GM19395 (cell line): ENCODE data around the gene CDRT4.
"Not testable (repeated sequence)": the region's sequence is repeated elsewhere in the genome, so short reads cannot be mapped to it uniquely, and the experiment has no call there.

Source experiments
- ATAC-seq: cut with Tn5 transposase; IDR thresholded peaks from one replicate; pipeline ENCODE4 v1.9.1; 2021; ENCODE audit warnings: mild to moderate bottlenecking, moderate library complexity; ENCODE audit not compliant: unreplicated experiment

CDRT4 gene

GRCh38 chr17:15457723-15458094 lies 9.7 kb downstream of the CDRT4 start:
- ATAC-seq = no peak

DNA sequence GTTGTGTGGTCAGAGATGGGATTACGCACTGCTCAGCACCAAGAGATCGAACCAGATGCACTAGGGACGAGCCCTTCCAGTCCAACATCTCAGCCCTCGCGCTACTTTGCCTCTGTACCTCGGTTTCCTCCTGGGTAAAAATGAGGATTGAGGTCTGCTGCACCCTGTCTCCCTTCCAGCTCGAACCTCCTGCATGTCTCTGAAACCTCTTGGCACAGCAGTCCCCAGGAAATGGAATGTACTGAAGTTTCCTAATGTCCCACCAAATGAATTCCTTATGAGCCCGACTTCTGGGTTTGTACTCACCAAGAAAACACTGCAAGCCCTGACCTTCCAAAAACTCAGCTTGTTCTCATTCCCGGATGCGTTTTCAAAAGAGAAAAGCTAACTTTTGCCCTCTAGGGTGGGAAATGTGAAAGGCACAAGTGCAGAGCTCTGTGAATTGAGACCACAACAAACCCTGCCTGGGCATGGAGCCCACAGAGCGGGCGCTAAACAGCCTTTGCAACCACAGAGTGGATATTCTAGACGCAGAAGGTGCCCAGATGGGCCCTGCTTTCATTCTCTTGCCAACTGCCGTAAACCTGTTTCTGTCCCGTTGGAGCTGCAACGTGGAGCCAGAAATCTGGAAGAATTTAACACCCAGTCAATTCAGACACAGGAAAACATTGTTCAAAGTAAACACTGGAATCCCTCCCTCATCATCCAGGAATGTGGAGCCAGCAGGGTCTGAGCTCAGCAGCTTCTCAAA lies 10.3 kb downstream of the CDRT4 start:
- ATAC-seq = no peak

GRCh38 chr17:15456496-15456895 lies 10.9 kb downstream of the CDRT4 start:
- no peak for ATAC-seq

- no peak for ATAC-seq
These were observed 13.1 kb downstream of the CDRT4 start for GRCh38 chr17:15454346-15454745.

DNA sequence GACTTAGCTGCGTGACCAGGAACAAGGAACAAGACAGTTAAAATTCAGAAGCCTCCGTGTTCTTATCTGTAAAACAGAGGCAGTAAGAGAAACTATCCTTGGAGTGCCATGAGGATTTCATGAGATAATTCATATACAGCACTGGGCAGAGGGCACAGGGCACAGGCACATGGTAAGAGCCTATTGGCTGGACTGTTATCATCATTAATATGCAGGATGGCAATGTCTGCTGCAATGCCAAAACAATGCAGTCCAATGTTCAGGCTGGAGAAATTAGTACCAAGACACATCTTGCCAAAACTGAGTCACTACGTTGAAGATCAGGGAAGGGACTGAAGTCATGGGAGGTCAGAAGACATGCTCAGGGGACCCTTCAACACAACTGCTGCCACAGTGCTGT lies 13.6 kb downstream of the CDRT4 start:
- ATAC-seq = no peak

DNA sequence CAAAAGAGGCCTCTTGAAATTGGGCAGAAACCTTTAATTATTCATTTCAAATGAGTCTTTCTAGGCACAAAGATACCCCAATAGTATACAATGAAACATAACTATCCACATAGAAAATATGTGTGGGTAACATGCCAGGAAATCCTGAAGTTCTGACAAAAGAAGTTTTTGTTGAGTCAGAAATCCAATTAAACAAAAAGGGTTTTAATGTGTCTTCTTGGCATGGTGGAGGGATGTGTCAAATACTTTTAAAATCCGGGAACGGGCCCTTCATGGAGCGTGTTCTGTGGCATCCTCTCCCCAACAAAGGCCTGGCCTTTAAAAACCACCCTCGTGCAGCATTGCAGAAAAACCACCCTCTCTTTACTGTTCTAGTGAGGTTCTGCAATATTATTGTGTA lies 14.2 kb downstream of the CDRT4 start:
- no peak for ATAC-seq

DNA sequence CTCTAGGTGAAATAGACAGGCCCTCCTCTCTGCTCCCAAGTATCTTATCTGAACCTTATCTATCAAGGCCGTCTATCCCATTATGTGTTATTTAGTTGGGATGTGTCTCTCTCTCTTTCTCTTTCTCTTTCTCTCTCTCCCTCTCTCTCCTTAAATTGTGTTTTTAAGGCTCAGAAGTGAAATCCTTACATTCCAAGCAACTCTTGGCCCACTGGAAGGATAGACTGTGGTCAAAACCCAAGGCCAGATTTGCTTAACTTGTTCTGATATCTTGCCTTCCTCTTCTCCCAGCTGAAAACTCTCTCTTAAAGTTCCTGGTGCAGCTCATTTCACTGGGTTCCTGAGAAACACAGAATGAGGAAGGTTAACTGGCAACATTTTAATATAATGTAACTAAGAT lies 14.7 kb downstream of the CDRT4 start:
- ATAC-seq = no peak

GRCh38 chr17:15451680-15452079 lies 15.7 kb downstream of the CDRT4 start:
- no peak for ATAC-seq

GRCh38 chr17:15448580-15448956 lies 18.9 kb downstream of the CDRT4 start:
- ATAC-seq = no peak

DNA sequence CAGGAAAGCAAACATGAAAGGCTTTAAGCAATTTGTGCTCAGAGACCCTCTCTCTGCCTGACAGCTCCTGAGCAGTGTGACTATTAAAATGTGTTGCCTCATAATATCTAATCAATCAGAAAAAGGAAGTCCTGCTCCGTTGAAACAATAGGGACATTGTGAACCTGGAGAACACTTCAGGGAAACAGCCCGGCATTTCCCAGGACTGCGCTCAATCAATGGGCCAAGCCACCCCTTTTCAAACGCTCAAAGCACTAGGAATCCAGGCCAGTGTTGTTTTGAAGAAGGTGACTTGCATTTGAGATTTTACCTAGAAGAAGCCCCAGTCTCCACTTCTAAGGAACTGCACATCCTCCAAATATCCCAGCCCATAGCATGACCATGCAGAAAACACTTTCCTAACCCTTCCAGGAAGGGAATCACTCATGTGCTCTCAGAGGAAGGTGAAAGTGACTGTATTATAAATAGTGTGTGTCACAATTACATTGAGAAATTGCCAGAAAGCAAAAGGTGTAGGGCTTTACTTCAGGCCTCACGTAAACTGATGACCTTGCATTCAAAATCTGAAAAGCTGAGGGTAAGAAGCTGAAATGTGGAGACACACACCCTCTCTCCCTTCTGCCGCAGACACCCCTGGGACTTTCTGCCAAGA lies 19.4 kb downstream of the CDRT4 start:
- ATAC-seq = no peak

GRCh38 chr17:15446036-15446435 lies 21.4 kb downstream of the CDRT4 start:
- ATAC-seq = no peak

DNA sequence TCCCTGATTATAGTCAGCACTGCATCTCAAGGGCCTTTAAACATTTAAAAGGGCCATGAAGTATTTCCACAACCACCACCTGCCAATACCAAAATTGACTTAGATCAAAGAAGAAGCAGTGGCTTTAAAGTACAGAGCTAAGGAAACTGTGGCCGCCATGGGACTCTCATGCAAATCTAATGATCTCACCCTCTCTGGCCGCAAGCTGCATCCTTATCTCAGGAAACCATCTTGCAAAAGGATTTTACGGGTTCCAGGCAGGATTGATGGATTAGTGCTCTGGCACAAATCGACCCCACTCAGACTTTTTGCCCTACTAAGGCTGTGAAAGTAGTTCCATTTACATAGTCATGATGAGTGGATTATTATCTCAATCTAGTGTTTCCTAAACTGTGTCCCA lies 22.6 kb downstream of the CDRT4 start:
- ATAC-seq = no peak

GRCh38 chr17:15442311-15443180 lies 24.9 kb downstream of the CDRT4 start:
- ATAC-seq = no peak

- ATAC-seq = no peak
These were observed 26.1 kb downstream of the CDRT4 start for GRCh38 chr17:15441315-15441714.

DNA sequence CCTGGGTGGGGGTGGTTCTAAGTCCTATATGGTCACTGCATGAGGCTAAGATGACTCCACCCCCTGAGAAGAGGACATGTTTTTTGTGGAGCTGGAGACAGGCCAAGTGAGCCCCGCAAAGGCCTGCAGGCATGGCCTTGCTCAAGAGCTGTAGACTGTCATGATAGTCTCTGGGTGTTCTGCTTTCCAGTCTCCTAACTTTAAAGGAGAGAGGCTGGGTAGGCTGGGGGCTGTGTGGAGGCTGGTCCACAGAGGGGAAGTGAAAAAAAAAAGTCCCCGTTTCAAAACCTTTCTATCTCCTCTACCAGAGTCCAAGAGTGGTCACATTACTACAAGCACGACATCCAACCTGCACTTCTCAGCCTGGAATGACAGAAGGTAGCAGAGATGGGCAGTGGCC lies 27.1 kb downstream of the CDRT4 start:
- no peak for ATAC-seq

GRCh38 chr17:15439205-15439985 lies 28.0 kb downstream of the CDRT4 start:
- ATAC-seq = not testable (repeated sequence)

DNA sequence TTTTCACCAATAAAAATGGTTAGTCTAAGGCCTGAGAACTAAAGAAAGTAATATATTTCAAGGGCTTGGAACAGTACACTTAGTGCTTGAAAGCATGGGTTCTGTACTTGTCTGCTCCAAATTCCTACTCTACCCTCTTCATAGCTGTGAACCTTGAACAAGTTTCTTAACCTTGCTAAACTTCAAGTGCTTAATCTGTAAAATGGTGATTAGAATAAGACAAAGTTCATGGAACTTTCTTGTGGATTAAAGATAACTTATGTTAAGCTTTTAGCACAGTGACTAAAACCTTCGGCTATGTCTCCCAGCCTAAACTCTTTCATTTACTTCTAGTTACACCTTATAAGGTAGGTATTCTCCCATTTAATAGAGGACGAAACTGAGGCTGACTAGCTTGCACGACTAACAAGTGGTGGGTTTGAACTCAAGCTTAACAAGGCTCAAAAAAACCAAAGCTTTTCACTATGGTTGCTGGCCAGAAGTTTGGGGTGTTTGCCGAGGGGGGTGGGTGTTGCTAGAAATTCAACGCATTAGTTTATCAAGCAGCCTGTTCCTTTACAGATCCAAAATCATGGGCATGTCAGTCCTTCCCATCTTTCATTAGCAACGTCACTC lies 28.8 kb downstream of the CDRT4 start:
- no peak for ATAC-seq

DNA sequence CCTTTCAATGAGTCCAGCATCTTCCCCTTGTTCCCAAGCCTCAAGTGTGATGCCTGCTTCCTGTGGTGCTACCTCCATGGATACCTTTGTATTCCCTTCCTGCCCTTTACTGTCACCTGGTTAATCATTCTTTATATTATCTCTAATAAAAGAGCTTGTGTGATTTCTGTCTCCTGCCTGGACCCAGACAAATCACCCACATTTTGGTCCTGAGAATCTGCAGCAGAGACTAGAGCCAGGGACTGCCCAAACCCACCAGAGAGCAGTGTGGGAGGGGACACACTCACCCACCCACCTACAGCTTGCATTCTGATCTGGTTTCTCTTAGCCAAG lies 30.2 kb downstream of the CDRT4 start:
- no peak for ATAC-seq

GRCh38 chr17:15436473-15437302 lies 30.7 kb downstream of the CDRT4 start:
- no peak for ATAC-seq

- no peak for ATAC-seq
These were observed 32.5 kb downstream of the CDRT4 start for GRCh38 chr17:15434956-15435355.
